Breast epithelium (tissue), 3 donors: Measurements from ENCODE around the gene EXOC1L.

ENCODE experiments used
- POLR2A ChIP-seq: fragments of 450-650 bp; IDR thresholded peaks from one replicate; pipeline ENCODE4 v1.6.1; 2016; ENCODE audit warnings: antibody characterized with exemption, mild to moderate bottlenecking, moderate library complexity
- TF ChIP-seq, protein P1 (sequence below), 3 donors: fragments of 450-650 bp; IDR thresholded peaks; one replicate each; pipeline ENCODE4 v1.5.1; 2016 to 2017; ENCODE audit warnings: antibody characterized with exemption in 3 of 3, mild to moderate bottlenecking in 3 of 3, moderate library complexity in 3 of 3

DNA sequence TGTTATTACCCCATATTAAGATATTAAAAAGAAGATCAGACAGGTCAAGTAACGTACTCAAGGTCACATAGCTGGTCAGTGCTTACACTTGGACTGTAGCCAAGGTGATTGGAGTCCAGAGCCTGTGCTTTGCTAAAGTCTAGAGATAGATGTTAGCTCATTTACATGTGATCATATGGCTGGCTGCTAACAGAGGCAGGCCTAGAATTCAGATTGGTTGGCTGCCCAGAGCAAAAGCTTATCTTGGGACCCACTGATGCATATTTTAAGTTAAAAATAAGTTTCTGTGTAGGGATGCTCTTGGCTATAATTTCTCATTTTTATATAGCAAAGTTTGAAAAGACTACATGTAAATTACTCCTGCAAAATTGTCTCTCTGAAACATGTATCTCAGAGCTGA lies 18.1 kb upstream of the EXOC1L start:
- TF ChIP-seq, protein P1, sequence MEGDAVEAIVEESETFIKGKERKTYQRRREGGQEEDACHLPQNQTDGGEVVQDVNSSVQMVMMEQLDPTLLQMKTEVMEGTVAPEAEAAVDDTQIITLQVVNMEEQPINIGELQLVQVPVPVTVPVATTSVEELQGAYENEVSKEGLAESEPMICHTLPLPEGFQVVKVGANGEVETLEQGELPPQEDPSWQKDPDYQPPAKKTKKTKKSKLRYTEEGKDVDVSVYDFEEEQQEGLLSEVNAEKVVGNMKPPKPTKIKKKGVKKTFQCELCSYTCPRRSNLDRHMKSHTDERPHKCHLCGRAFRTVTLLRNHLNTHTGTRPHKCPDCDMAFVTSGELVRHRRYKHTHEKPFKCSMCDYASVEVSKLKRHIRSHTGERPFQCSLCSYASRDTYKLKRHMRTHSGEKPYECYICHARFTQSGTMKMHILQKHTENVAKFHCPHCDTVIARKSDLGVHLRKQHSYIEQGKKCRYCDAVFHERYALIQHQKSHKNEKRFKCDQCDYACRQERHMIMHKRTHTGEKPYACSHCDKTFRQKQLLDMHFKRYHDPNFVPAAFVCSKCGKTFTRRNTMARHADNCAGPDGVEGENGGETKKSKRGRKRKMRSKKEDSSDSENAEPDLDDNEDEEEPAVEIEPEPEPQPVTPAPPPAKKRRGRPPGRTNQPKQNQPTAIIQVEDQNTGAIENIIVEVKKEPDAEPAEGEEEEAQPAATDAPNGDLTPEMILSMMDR (IDR thresholded peaks at IDR 0.05): no peak
- no peak for TF ChIP-seq POLR2A
